Measurements from ENCODE around the gene MTCL3.

The MTCL3 gene

DNA sequence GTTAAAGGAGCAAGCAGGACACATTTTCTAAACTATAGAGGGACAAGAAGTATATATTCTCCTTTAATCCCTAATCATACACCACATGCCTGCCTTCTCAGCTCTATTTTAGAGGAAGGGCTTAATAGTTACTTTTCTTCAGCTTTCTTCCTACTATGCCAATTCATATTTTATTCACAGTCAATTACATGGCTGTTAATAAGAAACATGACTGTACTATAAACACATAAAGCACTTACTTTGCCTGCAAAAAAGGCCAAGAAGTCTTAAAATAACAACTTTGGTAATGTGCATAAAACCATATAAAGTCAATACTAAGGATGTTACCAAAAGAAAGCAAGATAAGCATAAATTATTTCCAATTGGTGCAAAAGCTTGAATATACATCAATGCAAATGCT lies 66.3 kb downstream of the MTCL3 start:
- H3K27ac ChIP-seq, result no peak overlapping the region
- TF ChIP-seq ZFX (IDR thresholded peaks at IDR 0.05; ENCODE audit: borderline replicate concordance), result no peak
- TF ChIP-seq, protein P1, sequence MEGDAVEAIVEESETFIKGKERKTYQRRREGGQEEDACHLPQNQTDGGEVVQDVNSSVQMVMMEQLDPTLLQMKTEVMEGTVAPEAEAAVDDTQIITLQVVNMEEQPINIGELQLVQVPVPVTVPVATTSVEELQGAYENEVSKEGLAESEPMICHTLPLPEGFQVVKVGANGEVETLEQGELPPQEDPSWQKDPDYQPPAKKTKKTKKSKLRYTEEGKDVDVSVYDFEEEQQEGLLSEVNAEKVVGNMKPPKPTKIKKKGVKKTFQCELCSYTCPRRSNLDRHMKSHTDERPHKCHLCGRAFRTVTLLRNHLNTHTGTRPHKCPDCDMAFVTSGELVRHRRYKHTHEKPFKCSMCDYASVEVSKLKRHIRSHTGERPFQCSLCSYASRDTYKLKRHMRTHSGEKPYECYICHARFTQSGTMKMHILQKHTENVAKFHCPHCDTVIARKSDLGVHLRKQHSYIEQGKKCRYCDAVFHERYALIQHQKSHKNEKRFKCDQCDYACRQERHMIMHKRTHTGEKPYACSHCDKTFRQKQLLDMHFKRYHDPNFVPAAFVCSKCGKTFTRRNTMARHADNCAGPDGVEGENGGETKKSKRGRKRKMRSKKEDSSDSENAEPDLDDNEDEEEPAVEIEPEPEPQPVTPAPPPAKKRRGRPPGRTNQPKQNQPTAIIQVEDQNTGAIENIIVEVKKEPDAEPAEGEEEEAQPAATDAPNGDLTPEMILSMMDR (IDR thresholded peaks at IDR 0.05), result no peak

GRCh38 chr6:127451388-127451787 lies 67.7 kb downstream of the MTCL3 start:
- no peak for TF ChIP-seq ZFX (IDR thresholded peaks at IDR 0.05; ENCODE audit: borderline replicate concordance)
- TF ChIP-seq, protein P1 (IDR thresholded peaks at IDR 0.05), result no peak
- no peak overlapping the region for H3K27ac ChIP-seq

- no peak for TF ChIP-seq ZFX (IDR thresholded peaks at IDR 0.05; ENCODE audit: borderline replicate concordance)
- TF ChIP-seq, protein P1 (IDR thresholded peaks at IDR 0.05), result no peak
These were observed 71.4 kb downstream of the MTCL3 start for GRCh38 chr6:127447780-127448179.

GRCh38 chr6:127446356-127446755 lies 72.8 kb downstream of the MTCL3 start:
- no peak for TF ChIP-seq ZFX (IDR thresholded peaks at IDR 0.05; ENCODE audit: borderline replicate concordance)
- TF ChIP-seq, protein P1 (IDR thresholded peaks at IDR 0.05), result no peak
- no peak overlapping the region for H3K27ac ChIP-seq

More at GRCh38 chr6:127447780-127448179, 71.4 kb downstream of the MTCL3 start:
- H3K27ac ChIP-seq, result no peak overlapping the region

DNA sequence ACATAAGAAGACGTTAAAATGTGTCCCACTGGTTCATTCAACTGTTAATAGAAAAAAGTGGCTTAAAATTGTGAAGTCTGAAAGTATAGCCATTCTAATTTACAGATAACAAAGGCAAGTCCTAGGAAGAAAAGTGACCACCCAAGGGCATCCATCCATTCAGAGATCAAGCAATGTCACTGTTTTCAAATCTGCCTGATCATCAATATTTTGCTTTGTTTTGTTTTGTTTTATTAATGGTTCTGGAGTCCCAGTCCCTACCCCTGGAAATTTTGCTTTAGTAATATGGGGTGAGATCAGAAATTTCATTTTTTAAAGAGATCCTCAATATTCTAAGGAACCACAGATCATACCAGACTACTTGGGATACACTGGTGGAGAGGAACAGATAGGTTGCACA lies 77.3 kb downstream of the MTCL3 start:
- TF ChIP-seq, protein P1 (IDR thresholded peaks at IDR 0.05), result no peak
- TF ChIP-seq ZFX (IDR thresholded peaks at IDR 0.05; ENCODE audit: borderline replicate concordance), result no peak

DNA sequence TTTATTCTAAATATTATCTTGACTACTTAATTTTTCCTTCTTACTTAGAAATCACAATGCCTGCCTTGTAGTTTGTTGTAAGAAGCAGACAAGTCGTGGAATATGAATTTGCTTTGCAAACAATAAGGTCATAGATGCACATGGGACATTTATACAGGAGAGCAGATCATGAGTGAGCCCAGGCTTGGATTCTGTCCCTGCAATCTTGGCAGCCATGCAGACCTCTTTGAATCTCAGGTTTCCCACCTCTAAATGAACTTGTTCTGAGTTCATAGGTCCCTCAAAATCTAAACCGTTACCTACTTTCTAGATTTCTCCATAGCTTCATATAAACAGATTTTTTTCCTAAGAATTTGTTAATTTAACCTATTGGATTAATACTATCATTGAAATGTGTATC lies 79.4 kb downstream of the MTCL3 start:
- H3K27ac ChIP-seq, result no peak overlapping the region
- TF ChIP-seq, protein P1 (IDR thresholded peaks at IDR 0.05), result no peak
- TF ChIP-seq ZFX (IDR thresholded peaks at IDR 0.05; ENCODE audit: borderline replicate concordance), result no peak

More for the DNA sequence above, 77.3 kb downstream of the MTCL3 start:
- H3K27ac ChIP-seq, result no peak overlapping the region

DNA sequence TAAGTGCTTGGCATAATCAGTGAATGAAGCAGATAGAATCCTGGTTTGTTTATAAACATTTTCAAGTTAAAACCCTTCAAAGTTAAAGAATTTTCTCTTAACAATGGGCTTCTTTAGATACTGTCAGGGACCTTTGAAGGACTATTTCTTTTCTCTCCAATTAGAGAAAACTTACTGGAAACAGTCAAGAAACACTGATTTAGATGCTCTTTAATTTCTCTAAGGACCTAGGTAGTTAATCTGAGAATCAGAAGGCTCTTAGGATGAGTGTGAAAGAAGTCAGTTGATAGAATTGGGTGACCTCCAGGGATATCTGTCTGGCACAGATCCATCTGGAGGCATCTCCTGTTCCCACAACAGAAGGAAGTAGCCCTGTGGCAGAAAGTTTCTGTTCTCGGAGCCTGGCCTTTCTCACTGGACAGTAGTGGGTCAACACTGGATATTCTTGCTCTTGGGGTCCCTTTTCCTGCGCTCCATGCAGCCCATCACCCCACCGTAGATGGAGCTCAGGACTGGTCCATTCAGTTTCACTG lies 82.5 kb downstream of the MTCL3 start:
- no peak overlapping the region for H3K27ac ChIP-seq
- TF ChIP-seq ZFX (IDR thresholded peaks at IDR 0.05; ENCODE audit: borderline replicate concordance), result no peak
- TF ChIP-seq, protein P1 (IDR thresholded peaks at IDR 0.05), result no peak
